Measurements from ENCODE around the gene HIF1AN.
A peak's percentile ranks its signal among the peaks of the same experiment; 100 is the strongest.

The HIF1AN gene

GRCh38 chr10:100502926-100503494 lies 32.7 kb upstream of the HIF1AN start:
- H2AFZ ChIP-seq (ENCODE audit: low read depth, low read length) = no peak overlapping the region
- ATAC-seq (ENCODE audit: insufficient read depth, low read depth) = no peak
- TF ChIP-seq CTCF (IDR thresholded peaks at IDR 0.05; ENCODE audit: borderline replicate concordance, extremely low read depth, low read length, poor library complexity, severe bottlenecking) (no peak), EZH2 (IDR thresholded peaks at IDR 0.05; ENCODE audit: borderline replicate concordance, low read depth, low read length, severe bottlenecking) (no peak)
- H3K79me2 ChIP-seq (ENCODE audit: insufficient read depth, low read length) = peaks cover 13% of the 10 kb centered on the region
- H3K9ac ChIP-seq (ENCODE audit: low read depth, low read length) = no peak overlapping the region
- no peaks in the 10 kb centered on the region for H3K9me3 ChIP-seq (ENCODE audit: insufficient read depth, low read length, severe bottlenecking)
- H4K20me1 ChIP-seq (ENCODE audit: insufficient read depth, low read length) = no peaks in the 10 kb centered on the region
- peaks cover 79% of the 10 kb centered on the region for H3K36me3 ChIP-seq (ENCODE audit: insufficient read depth, low read length)
- no peak overlapping the region for H3K27ac ChIP-seq (ENCODE audit: low read length)
- H3K4me1 ChIP-seq (ENCODE audit: insufficient read depth, low read length) = peaks cover 30% of the 10 kb centered on the region
- H3K4me2 ChIP-seq (ENCODE audit: insufficient read depth, low read length) = no peak overlapping the region
- H3K27me3 ChIP-seq (ENCODE audit: insufficient read depth, low read length, poor library complexity) = no peaks in the 10 kb centered on the region
- no peak overlapping the region for H3K4me3 ChIP-seq (ENCODE audit: low read depth in 1 of 2, low read length in 2 of 2)
- no peak for DNase-seq

- DNase-seq (no peak), ATAC-seq (ENCODE audit: insufficient read depth, low read depth) (no peak)
- no peak overlapping the region for H3K27ac ChIP-seq (ENCODE audit: low read length)
- H3K9me3 ChIP-seq (ENCODE audit: insufficient read depth, low read length, severe bottlenecking) = no peaks in the 10 kb centered on the region
- peaks cover 13% of the 10 kb centered on the region for H3K79me2 ChIP-seq (ENCODE audit: insufficient read depth, low read length)
- no peaks in the 10 kb centered on the region for H4K20me1 ChIP-seq (ENCODE audit: insufficient read depth, low read length)
- no peak overlapping the region for H3K4me2 ChIP-seq (ENCODE audit: insufficient read depth, low read length)
- peaks cover 40% of the 10 kb centered on the region for H3K4me1 ChIP-seq (ENCODE audit: insufficient read depth, low read length)
- H3K27me3 ChIP-seq (ENCODE audit: insufficient read depth, low read length, poor library complexity) = no peaks in the 10 kb centered on the region
- H3K9ac ChIP-seq (ENCODE audit: low read depth, low read length) = no peak overlapping the region
- no peak overlapping the region for H2AFZ ChIP-seq (ENCODE audit: low read depth, low read length)
- peaks cover 69% of the 10 kb centered on the region for H3K36me3 ChIP-seq (ENCODE audit: insufficient read depth, low read length)
- H3K4me3 ChIP-seq (ENCODE audit: low read depth in 1 of 2, low read length in 2 of 2) = no peak overlapping the region
- TF ChIP-seq CTCF (IDR thresholded peaks at IDR 0.05; ENCODE audit: borderline replicate concordance, extremely low read depth, low read length, poor library complexity, severe bottlenecking) (no peak), EZH2 (IDR thresholded peaks at IDR 0.05; ENCODE audit: borderline replicate concordance, low read depth, low read length, severe bottlenecking) (no peak)
These were observed 31.6 kb upstream of the HIF1AN start for GRCh38 chr10:100504096-100504495.

GRCh38 chr10:100505164-100505563 lies 30.6 kb upstream of the HIF1AN start:
- Histone ChIP-seq H3K27ac (ENCODE audit: low read length) (no peak overlapping the region; the same call in none of the 2 replicates), H3K4me3 (ENCODE audit: low read depth in 1 of 2, low read length in 2 of 2) (no peak overlapping the region), H3K36me3 (ENCODE audit: insufficient read depth, low read length) (peaks cover 58% of the 10 kb centered on the region), H4K20me1 (ENCODE audit: insufficient read depth, low read length) (no peaks in the 10 kb centered on the region), H3K4me1 (ENCODE audit: insufficient read depth, low read length) (peaks cover 51% of the 10 kb centered on the region), H3K79me2 (ENCODE audit: insufficient read depth, low read length) (peaks cover 13% of the 10 kb centered on the region), H2AFZ (ENCODE audit: low read depth, low read length) (no peak overlapping the region), H3K27me3 (ENCODE audit: insufficient read depth, low read length, poor library complexity) (no peaks in the 10 kb centered on the region), H3K4me2 (ENCODE audit: insufficient read depth, low read length) (peak overlapping the region; percentile 5; the same call in 1 of the 2 replicates), H3K9ac (ENCODE audit: low read depth, low read length) (no peak overlapping the region), H3K9me3 (ENCODE audit: insufficient read depth, low read length, severe bottlenecking) (no peaks in the 10 kb centered on the region)
- DNase-seq (no peak), ATAC-seq (ENCODE audit: insufficient read depth, low read depth) (no peak)
- TF ChIP-seq EZH2 (IDR thresholded peaks at IDR 0.05; ENCODE audit: borderline replicate concordance, low read depth, low read length, severe bottlenecking) = no peak
- TF ChIP-seq CTCF (IDR thresholded peaks at IDR 0.05; ENCODE audit: borderline replicate concordance, extremely low read depth, low read length, poor library complexity, severe bottlenecking) = no peak

Data from DND-41 (cell line).